ENCODE results near the gene PXDN.
A peak's percentile ranks its signal among the peaks of the same experiment; 100 is the strongest.

PXDN gene

GRCh38 chr2:1751767-1752725 lies 7.7 kb upstream of the PXDN start:
- DNase-seq = no peak

DNA sequence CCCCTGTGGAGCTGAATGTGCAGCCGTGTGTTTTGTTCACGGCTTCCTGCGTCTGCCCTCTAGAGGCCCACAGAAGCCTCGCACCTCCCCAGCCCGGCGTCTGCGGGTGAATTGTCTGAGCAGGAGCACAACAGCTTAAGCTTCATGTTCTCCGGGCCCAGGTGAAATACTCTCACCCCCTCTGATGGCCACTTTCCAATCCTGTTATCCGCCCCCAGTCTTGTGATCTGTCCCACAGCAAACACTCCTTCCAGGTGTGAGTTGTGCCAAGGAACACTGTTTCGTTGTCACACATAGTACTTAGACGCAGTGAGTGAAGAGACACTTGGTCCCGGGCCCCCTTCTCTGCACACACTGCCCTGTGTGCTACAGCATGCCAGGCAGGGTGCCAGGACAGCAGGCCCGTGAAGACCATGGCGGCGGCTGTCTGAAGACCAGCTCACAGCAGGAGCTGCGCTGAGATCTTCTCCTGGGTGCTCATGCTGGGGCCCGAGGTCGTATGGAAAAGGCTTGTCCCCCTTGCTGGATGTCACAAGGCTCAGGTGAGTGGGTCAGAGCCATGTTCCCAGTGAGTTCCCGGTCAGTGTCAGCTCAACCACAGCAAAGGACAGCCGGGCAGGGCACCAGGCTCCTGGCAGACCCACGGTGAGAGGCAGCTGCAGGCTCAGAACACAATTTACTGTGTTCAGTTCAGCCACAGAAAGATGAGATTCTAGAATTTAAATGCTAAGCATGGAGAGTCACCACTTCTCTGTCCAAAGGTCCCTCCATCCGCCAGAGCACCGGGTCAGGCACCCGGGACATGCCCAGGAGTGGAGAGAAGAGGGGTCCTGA lies 6.8 kb upstream of the PXDN start:
- peak; percentile 21 to 44 for DNase-seq

- DNase-seq = no peak
Observed at GRCh38 chr2:1750270-1750932, 6.1 kb upstream of the PXDN start.

- no peak for DNase-seq
Observed at GRCh38 chr2:1749489-1750119, 5.3 kb upstream of the PXDN start.

DNA sequence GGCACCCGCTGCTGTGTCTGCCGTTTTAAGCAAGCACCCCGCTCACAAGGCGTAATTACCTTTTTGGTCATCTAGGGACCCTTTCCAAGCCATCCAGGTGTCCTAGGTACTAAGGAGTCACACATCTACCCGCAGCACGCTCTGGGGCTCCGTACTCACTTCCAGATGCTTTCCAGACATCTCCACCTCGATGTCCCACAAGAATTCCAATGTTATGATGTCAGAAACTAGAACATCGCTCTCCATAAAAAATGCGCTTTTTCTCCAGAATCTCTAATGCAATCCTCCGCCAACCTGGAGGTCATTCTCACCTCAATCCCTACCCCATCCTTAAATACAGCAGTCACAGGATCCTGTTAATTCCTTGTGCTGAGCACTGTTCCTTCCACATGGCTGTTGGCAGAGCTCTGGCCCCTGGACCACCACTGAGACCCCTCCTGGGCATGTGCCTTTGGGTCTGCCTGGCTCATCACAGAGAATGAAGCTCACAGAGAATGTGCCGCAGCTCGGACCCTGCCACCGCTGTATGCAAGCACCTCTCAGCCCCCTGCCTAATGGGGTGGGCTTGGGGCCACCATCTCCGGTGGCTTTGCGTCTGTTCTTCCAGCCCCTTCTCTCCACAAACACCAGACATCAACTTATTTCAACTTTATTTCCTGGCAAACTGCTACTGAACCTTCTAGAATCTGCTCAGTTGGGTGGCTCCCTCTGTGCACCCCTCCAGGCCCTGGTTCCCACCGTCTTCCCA lies 4.6 kb upstream of the PXDN start:
- DNase-seq = no peak

DNA sequence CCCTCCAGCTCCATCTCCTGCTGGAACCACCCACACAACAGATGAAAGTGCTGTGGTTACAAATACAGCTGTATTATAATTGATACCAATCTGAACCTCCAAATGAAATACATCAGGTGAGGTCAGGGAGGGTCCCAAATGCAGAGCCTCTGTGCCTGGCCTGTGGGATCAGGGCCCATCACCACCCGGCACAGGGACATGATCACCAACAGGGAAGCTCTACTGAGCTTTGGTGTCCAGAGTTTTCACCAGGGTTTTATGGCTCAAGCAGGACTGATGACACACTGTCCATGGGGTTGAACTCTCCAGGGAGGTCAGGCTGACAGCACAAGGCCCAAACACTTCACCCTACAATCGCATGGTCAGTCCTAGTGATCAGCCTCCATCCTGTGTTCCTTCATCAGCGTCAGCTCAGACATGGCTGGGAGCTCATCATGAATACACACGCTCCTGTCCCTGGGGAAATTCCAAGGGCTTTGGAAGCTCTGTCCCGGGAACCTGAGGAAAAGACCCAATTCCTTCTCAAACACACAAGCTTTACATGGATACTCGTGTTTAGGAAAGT lies 3.9 kb upstream of the PXDN start:
- no peak for DNase-seq

DNA sequence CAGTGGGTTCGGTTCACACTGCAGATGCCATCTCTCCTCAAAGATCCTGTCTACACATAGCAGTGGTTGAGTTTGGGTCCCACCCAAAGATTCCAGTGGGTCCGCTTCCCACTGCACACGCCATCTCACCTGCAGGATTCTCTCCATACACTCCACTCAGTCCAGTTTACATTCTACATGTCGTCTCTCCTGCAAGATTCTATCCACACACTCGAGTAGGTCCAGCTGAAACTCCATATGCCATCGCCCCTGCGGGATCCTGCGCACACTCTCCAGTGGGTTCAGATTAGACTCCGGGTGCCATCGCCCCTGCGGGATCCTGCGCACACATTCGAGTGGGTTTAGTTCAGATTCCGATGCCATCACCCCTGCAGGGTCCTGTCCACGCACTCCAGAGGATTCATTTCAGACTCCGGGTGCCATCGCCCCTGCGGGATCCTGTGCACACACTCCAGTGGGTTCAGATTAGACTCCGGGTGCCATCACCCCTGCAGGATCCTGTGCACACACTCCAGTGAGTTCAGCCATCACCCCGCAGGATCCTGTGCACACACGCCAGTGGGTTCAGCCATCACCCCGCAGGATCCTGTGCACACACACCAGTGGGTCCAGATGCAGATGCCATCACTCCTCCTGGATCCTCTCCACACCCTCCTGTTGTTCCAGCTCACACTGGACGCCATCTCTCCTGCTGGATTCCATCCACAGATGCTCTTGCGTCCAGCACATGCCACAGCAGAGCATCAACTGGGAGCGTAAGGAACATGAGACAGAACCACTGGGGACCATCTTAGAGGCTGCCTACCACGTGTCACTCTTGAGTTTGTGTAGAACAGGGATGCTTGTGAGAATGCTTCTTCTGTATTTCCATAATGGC lies 3.0 kb upstream of the PXDN start:
- DNase-seq = no peak

GRCh38 chr2:1746174-1747064 lies 2.1 kb upstream of the PXDN start:
- DNase-seq = no peak

GRCh38 chr2:1745171-1746023 lies 1.1 kb upstream of the PXDN start:
- DNase-seq = no peak

- DNase-seq = no peak
Observed at GRCh38 chr2:1744151-1744445, 217 bp downstream of the PXDN start.

DNA sequence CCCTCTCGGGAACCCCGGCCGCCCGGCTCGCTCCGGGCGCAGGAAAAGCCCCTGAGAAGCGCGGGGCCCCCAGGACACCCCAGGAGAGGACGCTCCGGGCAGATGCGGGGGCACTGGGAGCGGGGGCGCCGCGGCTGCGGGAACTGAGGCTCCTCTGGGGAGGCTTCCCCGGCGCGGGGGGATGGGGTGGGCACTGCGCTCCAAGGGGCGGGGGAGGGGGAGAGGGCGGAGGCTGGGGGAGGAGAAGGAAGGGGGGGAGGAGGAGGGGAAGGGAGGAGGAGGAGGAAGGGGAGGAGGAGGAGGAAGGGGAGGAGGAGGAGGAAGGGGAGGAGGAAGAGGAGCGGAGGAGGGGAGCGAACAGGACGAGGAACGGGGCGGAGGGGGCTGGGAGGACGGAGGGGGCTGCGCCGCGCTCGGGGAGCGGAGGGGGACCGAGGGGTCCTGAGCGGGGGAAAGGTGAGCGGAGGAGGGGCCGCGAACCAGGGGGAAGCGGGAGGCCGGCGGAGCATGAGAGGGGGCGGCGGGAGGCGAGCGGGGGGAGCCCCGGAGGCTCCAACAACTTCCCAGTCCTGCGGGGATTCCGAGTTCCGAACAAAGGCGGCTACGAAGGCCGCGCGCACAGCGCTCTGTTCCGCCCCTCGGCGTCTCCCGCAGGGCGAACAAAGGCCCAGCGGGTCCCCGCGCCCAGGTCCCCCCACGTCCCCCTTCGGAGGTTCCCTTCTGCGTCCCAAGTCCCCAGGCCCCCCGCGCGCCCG lies 742 bp downstream of the PXDN start:
- no peak for DNase-seq

GRCh38 chr2:1742681-1743395 lies 1.5 kb downstream of the PXDN start:
- DNase-seq = peak in 1 of 2 experiments; percentile 13

DNA sequence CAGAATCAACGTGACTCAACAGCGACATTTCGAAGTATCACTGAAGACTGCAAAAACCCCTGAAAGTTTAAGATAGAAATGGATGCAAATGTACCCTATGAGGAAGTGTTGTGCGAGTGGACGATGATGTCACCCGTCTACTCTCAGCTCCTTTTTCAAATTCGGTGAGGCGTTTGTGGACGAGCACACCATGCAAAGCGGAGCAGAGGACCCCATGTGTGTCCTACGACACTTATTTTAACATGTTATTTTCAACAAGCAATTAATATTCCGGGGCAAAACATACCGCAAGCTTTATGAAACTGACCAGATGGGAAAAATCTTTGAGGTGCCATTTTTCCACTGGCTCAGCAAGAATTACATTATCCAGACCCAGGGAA lies 2.0 kb downstream of the PXDN start:
- no peak for DNase-seq

DNA sequence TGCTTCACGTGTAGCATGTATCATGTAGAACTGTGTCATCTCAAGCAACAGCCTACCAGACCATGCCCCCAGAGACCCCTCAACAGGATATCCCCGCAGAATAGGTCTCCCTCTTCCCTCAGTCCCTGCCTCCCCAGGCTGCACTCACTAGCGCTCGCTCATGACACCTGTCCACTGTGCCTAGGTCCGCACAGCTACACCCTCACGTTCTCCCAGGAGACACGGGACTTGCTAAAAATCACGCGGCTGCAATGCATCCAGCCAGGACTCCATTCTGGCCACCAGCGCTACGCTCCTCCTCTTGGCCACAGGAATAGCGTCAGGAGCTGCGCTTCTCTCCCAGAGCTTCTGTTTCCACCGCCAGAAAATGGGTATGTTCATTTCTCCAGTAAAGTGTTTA lies 2.5 kb downstream of the PXDN start:
- DNase-seq = no peak

DNA sequence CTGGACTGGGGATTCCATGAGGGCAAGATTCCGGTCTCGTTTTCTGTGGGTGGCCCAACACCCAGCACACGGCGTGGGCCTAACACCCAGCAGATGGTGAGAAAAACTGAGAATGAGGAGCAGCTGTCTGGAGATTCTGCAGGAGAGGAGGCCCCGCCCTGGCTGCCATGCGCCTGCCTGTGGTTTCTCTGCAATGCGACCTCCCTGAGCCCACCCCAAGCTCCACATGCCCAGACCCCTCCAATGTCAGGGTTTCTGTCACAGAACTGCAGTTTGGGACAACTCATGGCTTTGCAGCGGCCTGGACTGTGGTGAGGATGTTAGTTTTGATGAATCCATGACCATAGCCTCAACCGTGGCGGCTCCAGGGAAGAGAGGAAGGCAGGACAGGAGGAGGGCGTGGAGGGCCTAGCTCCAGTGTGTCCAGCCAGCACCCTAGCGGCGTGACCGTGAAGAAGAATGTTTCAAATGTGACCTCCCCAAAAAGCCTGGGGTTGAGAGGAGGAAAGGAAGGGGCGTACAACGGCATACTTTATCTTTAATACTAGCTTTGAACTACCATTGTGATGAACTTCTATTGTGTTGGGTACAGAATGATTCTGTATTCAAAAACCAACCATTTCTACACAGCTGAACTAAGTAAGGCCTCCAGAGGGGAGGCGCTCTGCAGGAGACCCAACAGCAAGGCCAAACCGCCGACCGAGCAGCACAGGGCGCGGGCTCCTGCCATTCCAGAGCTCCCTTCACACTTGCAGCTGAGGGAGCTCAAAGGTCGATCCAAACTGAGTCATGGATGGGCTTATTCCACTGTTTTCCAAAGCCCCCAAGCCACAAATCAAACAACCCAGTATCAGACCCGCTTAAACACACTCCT lies 3.4 kb downstream of the PXDN start:
- no peak for DNase-seq

GRCh38 chr2:1739961-1740715 lies 4.2 kb downstream of the PXDN start:
- DNase-seq = no peak

All from stimulated activated CD4-positive, alpha-beta T cell treated with anti-CD3 and anti-CD28 coated beads, Interleukin-4, amount 100 ng/mL, for 4 hours (primary cell).